Measurements from ENCODE around the gene CYP19A1.
A peak's percentile ranks its signal among the peaks of the same experiment; 100 is the strongest.

The CYP19A1 gene

DNA sequence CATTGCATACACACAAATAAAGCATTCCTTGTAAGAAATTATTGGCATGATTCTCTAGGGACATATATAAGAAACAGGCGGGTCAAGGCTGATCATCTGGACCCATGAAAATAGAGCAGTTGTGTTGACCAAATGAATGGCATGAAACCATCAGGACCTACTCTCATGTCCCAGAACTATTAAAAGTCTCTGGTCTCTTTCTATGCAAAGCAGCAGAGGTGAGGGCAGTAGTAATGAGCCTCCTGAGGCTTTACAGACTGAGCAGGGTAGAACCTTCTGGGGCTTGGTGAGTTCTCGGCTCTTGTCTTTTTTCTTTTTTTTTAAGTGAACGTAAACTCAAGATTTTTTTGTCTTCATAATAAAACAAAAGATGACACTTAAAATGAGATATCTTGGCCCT lies 12.3 kb upstream of the CYP19A1 start:
- H3K36me3 ChIP-seq (ENCODE audit: control insufficient read depth, insufficient read depth, low read length) = no peaks in the 10 kb centered on the region
- H3K27me3 ChIP-seq (replicated peaks; ENCODE audit: control insufficient read depth, insufficient read depth, low read length) = peaks cover 1% of the 10 kb centered on the region
- H3K4me3 ChIP-seq (replicated peaks; ENCODE audit: low read depth, low read length) = no peak overlapping the region
- TF ChIP-seq, protein P1, sequence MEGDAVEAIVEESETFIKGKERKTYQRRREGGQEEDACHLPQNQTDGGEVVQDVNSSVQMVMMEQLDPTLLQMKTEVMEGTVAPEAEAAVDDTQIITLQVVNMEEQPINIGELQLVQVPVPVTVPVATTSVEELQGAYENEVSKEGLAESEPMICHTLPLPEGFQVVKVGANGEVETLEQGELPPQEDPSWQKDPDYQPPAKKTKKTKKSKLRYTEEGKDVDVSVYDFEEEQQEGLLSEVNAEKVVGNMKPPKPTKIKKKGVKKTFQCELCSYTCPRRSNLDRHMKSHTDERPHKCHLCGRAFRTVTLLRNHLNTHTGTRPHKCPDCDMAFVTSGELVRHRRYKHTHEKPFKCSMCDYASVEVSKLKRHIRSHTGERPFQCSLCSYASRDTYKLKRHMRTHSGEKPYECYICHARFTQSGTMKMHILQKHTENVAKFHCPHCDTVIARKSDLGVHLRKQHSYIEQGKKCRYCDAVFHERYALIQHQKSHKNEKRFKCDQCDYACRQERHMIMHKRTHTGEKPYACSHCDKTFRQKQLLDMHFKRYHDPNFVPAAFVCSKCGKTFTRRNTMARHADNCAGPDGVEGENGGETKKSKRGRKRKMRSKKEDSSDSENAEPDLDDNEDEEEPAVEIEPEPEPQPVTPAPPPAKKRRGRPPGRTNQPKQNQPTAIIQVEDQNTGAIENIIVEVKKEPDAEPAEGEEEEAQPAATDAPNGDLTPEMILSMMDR (IDR thresholded peaks at IDR 0.05; ENCODE audit: insufficient read depth, low read length, poor library complexity, severe bottlenecking) = no peak
- DNase-seq (ENCODE audit: extremely low read depth, insufficient read length) = no peak

- peaks cover 1% of the 10 kb centered on the region; the same call in 1 of the 2 replicates for H3K27me3 ChIP-seq (replicated peaks; ENCODE audit: control insufficient read depth, insufficient read depth, low read length)
- no peaks in the 10 kb centered on the region for H3K36me3 ChIP-seq (ENCODE audit: control insufficient read depth, insufficient read depth, low read length)
- no peak overlapping the region for H3K4me3 ChIP-seq (replicated peaks; ENCODE audit: low read depth, low read length)
- no peak for DNase-seq (ENCODE audit: extremely low read depth, insufficient read length)
- TF ChIP-seq, protein P1 (IDR thresholded peaks at IDR 0.05; ENCODE audit: insufficient read depth, low read length, poor library complexity, severe bottlenecking) = no peak
Measured at GRCh38 chr15:51349156-51349844, 10.9 kb upstream of the CYP19A1 start.

GRCh38 chr15:51348688-51349087 lies 10.3 kb upstream of the CYP19A1 start:
- H3K4me3 ChIP-seq (replicated peaks; ENCODE audit: low read depth, low read length) = no peak overlapping the region
- TF ChIP-seq, protein P1 (IDR thresholded peaks at IDR 0.05; ENCODE audit: insufficient read depth, low read length, poor library complexity, severe bottlenecking) = no peak
- DNase-seq (ENCODE audit: extremely low read depth, insufficient read length) = peak; percentile 68
- H3K27me3 ChIP-seq (replicated peaks; ENCODE audit: control insufficient read depth, insufficient read depth, low read length) = peaks cover 1% of the 10 kb centered on the region
- no peaks in the 10 kb centered on the region for H3K36me3 ChIP-seq (ENCODE audit: control insufficient read depth, insufficient read depth, low read length)

DNA sequence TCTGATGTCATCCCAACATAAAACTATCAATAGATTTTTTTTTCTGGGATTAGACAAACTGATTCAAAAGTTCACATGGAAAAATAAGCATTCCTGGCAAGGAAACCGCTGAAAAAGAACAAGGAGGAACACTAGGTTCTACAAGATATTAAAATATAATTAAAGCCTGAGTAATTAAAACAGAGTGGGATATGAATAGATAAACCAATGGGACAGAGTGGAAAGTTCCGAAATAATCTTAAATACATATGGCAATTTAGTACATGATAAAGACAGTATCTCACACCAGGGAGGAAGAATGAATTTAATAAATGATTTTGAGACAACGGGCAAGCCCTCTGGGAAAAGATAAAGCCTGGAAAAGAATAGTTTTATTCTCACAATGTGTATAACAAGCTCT lies 7.7 kb upstream of the CYP19A1 start:
- Histone ChIP-seq H3K4me3 (replicated peaks; ENCODE audit: low read depth, low read length) (no peak overlapping the region), H3K27me3 (replicated peaks; ENCODE audit: control insufficient read depth, insufficient read depth, low read length) (peaks cover 4% of the 10 kb centered on the region), H3K36me3 (ENCODE audit: control insufficient read depth, insufficient read depth, low read length) (no peaks in the 10 kb centered on the region)
- no peak for DNase-seq (ENCODE audit: extremely low read depth, insufficient read length)
- TF ChIP-seq, protein P1 (IDR thresholded peaks at IDR 0.05; ENCODE audit: insufficient read depth, low read length, poor library complexity, severe bottlenecking) = no peak

GRCh38 chr15:51343466-51343865 lies 5.1 kb upstream of the CYP19A1 start:
- Histone ChIP-seq H3K36me3 (ENCODE audit: control insufficient read depth, insufficient read depth, low read length) (no peaks in the 10 kb centered on the region), H3K27me3 (replicated peaks; ENCODE audit: control insufficient read depth, insufficient read depth, low read length) (peaks cover 6% of the 10 kb centered on the region), H3K4me3 (replicated peaks; ENCODE audit: low read depth, low read length) (no peak overlapping the region)
- no peak for DNase-seq (ENCODE audit: extremely low read depth, insufficient read length)
- TF ChIP-seq, protein P1 (IDR thresholded peaks at IDR 0.05; ENCODE audit: insufficient read depth, low read length, poor library complexity, severe bottlenecking) = no peak

Data from GM06990 (cell line).